ENCODE data around the gene STAT6. TPM values are rescaled to one million over a fixed set of nuclear protein-coding genes. Genes with fewer than 3 reads are reported as not detected.

STAT6 gene
- total and polyA plus RNA-seq, 2 of the 8 experiments (the other 6 are each of a cell fraction or from before 2014, with no cell fraction given): 32.9 to 38.7 TPM

- H3K56ac ChIP-seq (replicated peaks; ENCODE audit: insufficient read length, low read depth, low read length): no peak overlapping the region
- 0 out of 2 replicates have a peak overlapping the region, but pooled peaks have one; percentile 33 for H2BK12ac ChIP-seq (ENCODE audit: low read depth, low read length)
- no peak overlapping the region for H3K4ac ChIP-seq (replicated peaks; ENCODE audit: insufficient read length, low read depth, low read length)
- no peak overlapping the region for H2BK20ac ChIP-seq (ENCODE audit: low read length)
- no peak overlapping the region for H3K23ac ChIP-seq (ENCODE audit: insufficient read length)
- CTCF ChIA-PET (ENCODE audit: partially characterized antibody): interaction anchor here (0.6 to 10.3 kb wide), 13 partner anchors 10 to 402 kb away, joined by 3 to 71 read pairs (median 5); partner anchors contain the start of genes NAB2 and STAT6
- no peak overlapping the region for H3K18ac ChIP-seq (ENCODE audit: extremely low read depth, low read length)
- H3K23me2 ChIP-seq (ENCODE audit: low read depth, low read length): peaks cover 3% of the 10 kb centered on the region; the same call in 1 of the 2 replicates
- no peak overlapping the region for H2AFZ ChIP-seq (ENCODE audit: low read length)
- H2BK120ac ChIP-seq (replicated peaks; ENCODE audit: low read depth, low read length): no peak overlapping the region
- H4K5ac ChIP-seq (ENCODE audit: insufficient read length, low read depth, low read length): no peak overlapping the region
- no peak overlapping the region for H2BK5ac ChIP-seq (ENCODE audit: low read depth, low read length)
- no peak overlapping the region for H3K14ac ChIP-seq (ENCODE audit: insufficient read length)
- no peaks in the 10 kb centered on the region for H3K27me3 ChIP-seq (replicated peaks in 1 of 4; ENCODE audit: control insufficient read depth in 3 of 4, extremely low read depth in 1 of 4, insufficient read depth in 3 of 4, low read length in 3 of 4)
- H3K4me2 ChIP-seq (ENCODE audit: insufficient read depth in 1 of 2, low read depth in 2 of 2, low read length in 2 of 2): no peak overlapping the region; a peak in 2 of 4 replicates
- H2AK5ac ChIP-seq (ENCODE audit: low read depth, low read length): peak overlapping the region; percentile 26; the same call in 1 of the 2 replicates
- no peak overlapping the region for H4K91ac ChIP-seq (replicated peaks; ENCODE audit: insufficient read length, low read length)
- H3K79me2 ChIP-seq (ENCODE audit: control insufficient read depth in 1 of 2, insufficient read depth in 2 of 2, low read length in 2 of 2): peaks cover 0 to 20% of the 10 kb centered on the region in 2 experiments; a peak in 2 of 4 replicates
- H3K36me3 ChIP-seq (ENCODE audit: control insufficient read depth in 2 of 4, insufficient read depth in 4 of 4, low read length in 3 of 4): peaks cover 0 to 8% (median 0%) of the 10 kb centered on the region in 4 experiments; a peak in 1 of 8 replicates
- H3K79me1 ChIP-seq (ENCODE audit: low read depth, low read length): no peaks in the 10 kb centered on the region
- peaks cover 0 to 3% (median 0%) of the 10 kb centered on the region in 4 experiments; a peak in 1 of 7 replicates for H3K4me1 ChIP-seq (replicated peaks in 1 of 4; ENCODE audit: control insufficient read depth in 3 of 4, insufficient read depth in 4 of 4, low read length in 3 of 4)
- no peak overlapping the region for H3K27ac ChIP-seq (ENCODE audit: low read depth, low read length)
- WGBS, 2 experiments (ENCODE audit: extremely low coverage in 1 of 2, insufficient coverage in 1 of 2, insufficient read length in 1 of 2, insufficient replicate concordance in 2 of 2, low coverage in 1 of 2, low lambda C conversion rate in 2 of 2, missing lambda C conversion rate in 1 of 2): 94% methylated on average over 1 of the region's 1 CpG; no CpG with 5 or more reads in 1 of the 2 experiments
- POLR2A ChIA-PET (ENCODE audit: partially characterized antibody): interaction anchor here (1.0 to 10.9 kb wide), 10 partner anchors 10 to 608 kb away, joined by 3 to 127 read pairs (median 6); partner anchors contain the start of genes LRP1, NAB2 and STAT6
- no peak overlapping the region for H3K4me3 ChIP-seq (ENCODE audit: extremely low read depth in 1 of 4, insufficient read depth in 2 of 4, low read depth in 3 of 4, low read length in 4 of 4)
- no peak for FAIRE-seq
- H3K9ac ChIP-seq (replicated peaks in 1 of 4; ENCODE audit: extremely low read depth in 1 of 4, low read depth in 3 of 4, low read length in 3 of 4): no peak overlapping the region
- no peaks in the 10 kb centered on the region for H4K20me1 ChIP-seq (replicated peaks in 1 of 2; ENCODE audit: control insufficient read depth in 1 of 2, insufficient read depth in 2 of 2, low read length in 2 of 2)
- no peak for DNase-seq (ENCODE audit: low read depth in 1 of 2, low spot score in 2 of 2)
- no peaks in the 10 kb centered on the region for H3K9me3 ChIP-seq (ENCODE audit: insufficient read depth in 2 of 2, low read depth in 1 of 2, low read length in 1 of 2)
- no peak overlapping the region for H4K8ac ChIP-seq (ENCODE audit: extremely low read depth, insufficient read depth, low read length)
- H2BK15ac ChIP-seq (ENCODE audit: low read length): peak overlapping the region; percentile 97; the same call in 1 of the 2 replicates
- TF ChIP-seq, protein P1, sequence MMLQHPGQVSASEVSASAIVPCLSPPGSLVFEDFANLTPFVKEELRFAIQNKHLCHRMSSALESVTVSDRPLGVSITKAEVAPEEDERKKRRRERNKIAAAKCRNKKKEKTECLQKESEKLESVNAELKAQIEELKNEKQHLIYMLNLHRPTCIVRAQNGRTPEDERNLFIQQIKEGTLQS (IDR thresholded peaks at IDR 0.05; ENCODE audit: insufficient read depth, low read depth, low read length): no peak
These were observed 31.3 kb downstream of the STAT6 start for GRCh38 chr12:57079821-57080220.

Measured in H1 (cell line).